Tibial artery (tissue), 4 donors: ENCODE data around the gene IDE.

Source experiments
- DNase-seq, 2 donors: peaks; one replicate each; pipeline ENCODE4 v3.0.0-alpha.2; 2019
- H3K27ac ChIP-seq, 2 donors: fragments of 200-600 bp; sonication (generic) in 1 of 2; 1 replicate in 1 of 2; 2 replicates in 1 of 2; pipeline ENCODE4 v1.5.1; 2018 to 2019; ENCODE audit warnings: mild to moderate bottlenecking in 1 of 2
- H3K27me3 ChIP-seq, 2 donors: fragments of 200-600 bp; sonication (generic) in 1 of 2; one replicate each; pipeline versions ENCODE4 v1.5.1 to v1.6.0; 2016 to 2019
- H3K36me3 ChIP-seq, 3 donors: fragments of 200-600 bp; sonication (generic) in 2 of 3; one replicate each; pipeline ENCODE4 v1.5.1; 2016 to 2019; ENCODE audit warnings: mild to moderate bottlenecking in 2 of 3
- H3K4me1 ChIP-seq, 4 donors: fragments of 200-600 bp; sonication (generic) in 2 of 4; 1 replicate in 3 of 4; 2 replicates in 1 of 4; pipeline ENCODE4 v1.5.1; 2016 to 2019
- H3K4me3 ChIP-seq, 2 donors: fragments of 200-600 bp; sonication (generic) in 1 of 2; 1 replicate in 1 of 2; 2 replicates in 1 of 2; pipeline ENCODE4 v1.5.1; 2018 to 2019; ENCODE audit warnings: mild to moderate bottlenecking in 2 of 2
- H3K9me3 ChIP-seq, 3 donors: fragments of 200-600 bp; sonication (generic) in 1 of 3; one replicate each; pipeline ENCODE4 v1.5.1; 2016 to 2019
- CTCF ChIP-seq, 2 experiments: fragments of 200-600 bp in 1 of 2; fragments of 450-650 bp in 1 of 2; IDR thresholded peaks; one replicate each; pipeline ENCODE4 v1.5.1; 2017 to 2019; ENCODE audit warnings: antibody characterized with exemption in 2 of 2, mild to moderate bottlenecking in 1 of 2, moderate library complexity in 1 of 2
- intact Hi-C: fragments of 100-400 bp; cut with DNase I; formaldehyde crosslinking; loops from one replicate; pipeline ENCODE4 v1.15.0; 2023; ENCODE audit warnings: low total_unique reads

The IDE gene

GRCh38 chr10:92530421-92530820 is 43.5 kb downstream of the IDE start:
- no peak for DNase-seq
- no peak overlapping the region for H3K27ac ChIP-seq
- H3K9me3 ChIP-seq = no peaks in the 10 kb centered on the region
- TF ChIP-seq CTCF (IDR thresholded peaks at IDR 0.05) = no peak
- H3K27me3 ChIP-seq = no peaks in the 10 kb centered on the region
- H3K36me3 ChIP-seq = peaks cover 36 to 66% (median 47%) of the 10 kb centered on the region in 3 donors
- H3K4me3 ChIP-seq = no peak overlapping the region
- no peaks in the 10 kb centered on the region for H3K4me1 ChIP-seq
- intact Hi-C loops = no loop called here

DNA sequence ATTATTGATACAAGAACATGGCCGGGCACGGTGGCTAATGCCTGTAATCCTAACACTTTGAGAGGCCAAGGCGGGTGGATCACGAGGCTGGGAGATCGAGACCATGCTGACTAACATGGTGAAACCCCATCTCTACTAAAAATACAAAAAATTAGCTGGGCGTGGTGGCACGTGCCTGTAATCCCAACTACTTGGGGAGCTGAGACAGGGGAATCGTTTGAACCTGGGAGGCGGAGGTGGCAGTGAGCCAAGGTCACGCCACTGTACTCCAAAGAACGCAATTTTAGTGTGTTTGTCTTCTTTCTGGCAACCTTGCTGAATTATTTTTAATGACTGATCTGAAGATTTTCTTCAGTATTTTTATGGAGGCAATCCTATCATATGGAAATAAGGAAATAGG is 46.2 kb downstream of the IDE start:
- Histone ChIP-seq H3K4me1 (no peaks in the 10 kb centered on the region), H3K36me3 (peaks cover 31 to 38% (median 32%) of the 10 kb centered on the region in 3 donors), H3K27ac (no peak overlapping the region), H3K9me3 (no peaks in the 10 kb centered on the region), H3K27me3 (no peaks in the 10 kb centered on the region), H3K4me3 (no peak overlapping the region)
- no peak for DNase-seq
- TF ChIP-seq CTCF (IDR thresholded peaks at IDR 0.05) = no peak
- intact Hi-C loops = no loop called here

DNA sequence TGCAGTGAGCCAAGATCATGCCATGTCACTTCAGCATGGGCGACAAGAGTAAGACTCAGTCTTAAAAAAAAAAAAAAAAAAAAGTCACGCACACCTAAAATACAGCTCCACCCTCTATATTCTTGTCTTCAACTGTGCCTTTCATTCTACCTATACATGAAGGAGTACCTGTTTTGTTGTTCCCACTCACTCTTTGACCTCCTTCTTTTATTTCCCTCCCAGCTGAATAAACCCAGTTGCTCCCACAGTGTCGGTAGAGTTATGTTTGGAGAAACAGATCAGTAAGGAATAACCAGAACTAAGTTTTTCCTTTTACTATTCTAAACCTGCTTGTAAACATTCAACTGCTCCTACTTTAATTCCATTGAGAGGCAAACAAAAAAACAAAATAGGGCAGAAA is 50.3 kb downstream of the IDE start:
- Histone ChIP-seq H3K4me1 (no peaks in the 10 kb centered on the region), H3K36me3 (peaks cover 0 to 16% (median 13%) of the 10 kb centered on the region in 3 donors), H3K9me3 (no peaks in the 10 kb centered on the region), H3K4me3 (no peak overlapping the region), H3K27me3 (no peaks in the 10 kb centered on the region), H3K27ac (no peak overlapping the region)
- intact Hi-C loops = no loop called here
- DNase-seq = no peak
- no peak for TF ChIP-seq CTCF (IDR thresholded peaks at IDR 0.05)

DNA sequence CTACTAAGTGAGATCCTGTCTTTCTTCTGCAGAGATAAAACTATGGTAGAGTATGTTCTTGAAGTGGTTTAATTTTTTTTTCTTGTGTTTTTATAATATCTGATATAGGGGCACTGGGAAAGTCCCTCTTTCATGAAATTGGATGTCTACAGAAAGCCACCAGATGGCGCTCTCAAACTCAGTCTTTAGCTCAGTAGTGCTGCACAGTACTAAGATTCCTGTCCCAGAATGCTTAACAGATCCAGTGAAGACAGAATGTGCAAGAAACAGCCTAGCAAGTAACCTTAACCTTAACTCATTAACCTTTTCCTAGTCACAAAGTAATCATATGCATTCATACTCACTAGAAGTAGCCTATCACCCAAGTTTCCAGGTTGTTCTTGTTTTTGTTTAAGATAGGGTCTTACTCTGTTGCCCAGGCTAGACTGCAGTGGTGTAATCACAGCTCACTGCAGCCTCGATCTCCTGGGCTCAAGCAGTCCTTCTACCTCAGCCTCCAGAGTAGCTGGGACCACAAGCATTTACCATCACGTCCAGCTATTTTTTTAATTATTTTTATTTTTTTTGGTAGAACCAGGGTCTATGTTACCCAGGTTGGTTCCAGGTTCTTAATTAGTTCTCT is 56.7 kb downstream of the IDE start:
- intact Hi-C loops = loop anchor here (2.0 to 5.0 kb wide), 2 partner anchors 56 to 365 kb away; no protein-coding TSS in a partner anchor
- DNase-seq = peak in 1 of 2 donors; percentile 66
- TF ChIP-seq CTCF (IDR thresholded peaks at IDR 0.05) = peak; percentile 76 to 81

GRCh38 chr10:92508866-92509265 is 65.0 kb downstream of the IDE start:
- Histone ChIP-seq H3K4me3 (no peak overlapping the region), H3K9me3 (no peaks in the 10 kb centered on the region), H3K27me3 (no peaks in the 10 kb centered on the region), H3K36me3 (peaks cover 28 to 69% (median 46%) of the 10 kb centered on the region in 3 donors), H3K4me1 (no peaks in the 10 kb centered on the region), H3K27ac (no peak overlapping the region)
- intact Hi-C loops = no loop called here
- DNase-seq = no peak
- TF ChIP-seq CTCF (IDR thresholded peaks at IDR 0.05) = no peak

More for the DNA sequence above, 56.7 kb downstream of the IDE start:
- Histone ChIP-seq H3K4me3 (no peak overlapping the region), H3K27me3 (no peaks in the 10 kb centered on the region), H3K4me1 (no peaks in the 10 kb centered on the region), H3K27ac (no peak overlapping the region), H3K36me3 (peaks cover 5 to 15% (median 13%) of the 10 kb centered on the region in 3 donors), H3K9me3 (no peaks in the 10 kb centered on the region)
